ENCODE measurements around the gene CCDC9B.

The CCDC9B gene

GRCh38 chr15:40340740-40341400, at the start of gene CCDC9B:
TSS of gene CCDC9B (minus strand) at chr15:40340939. CDS start at chr15:40340819, 120 bp downstream.
- DNase-seq (ENCODE audit: low spot score): peak; percentile 92

GRCh38 chr15:40389824-40390595, 49.3 kb upstream of the CCDC9B start:
- no peak for DNase-seq (ENCODE audit: low spot score)

- DNase-seq (ENCODE audit: low spot score): no peak
Measured at GRCh38 chr15:40388941-40389823, 48.4 kb upstream of the CCDC9B start.

GRCh38 chr15:40386480-40386879, 45.7 kb upstream of the CCDC9B start:
- DNase-seq (ENCODE audit: low spot score): no peak

GRCh38 chr15:40382580-40383456, 42.1 kb upstream of the CCDC9B start, which contains the start of gene KNSTRN:
TSS of gene KNSTRN (plus strand) at chr15:40382721. CDS start at chr15:40382836, 115 bp downstream.
- DNase-seq (ENCODE audit: low spot score): peak; percentile 94

GRCh38 chr15:40381818-40382529, 41.2 kb upstream of the CCDC9B start:
- no peak for DNase-seq (ENCODE audit: low spot score)

GRCh38 chr15:40380636-40381035, 39.9 kb upstream of the CCDC9B start:
- no peak for DNase-seq (ENCODE audit: low spot score)

- peak; percentile 77 for DNase-seq (ENCODE audit: low spot score)
Measured at GRCh38 chr15:40379853-40380252, 39.1 kb upstream of the CCDC9B start.

- DNase-seq (ENCODE audit: low spot score): no peak
Measured at GRCh38 chr15:40379374-40379773, 38.6 kb upstream of the CCDC9B start.

- no peak for DNase-seq (ENCODE audit: low spot score)
Measured at GRCh38 chr15:40377606-40378005, 36.9 kb upstream of the CCDC9B start.

- no peak for DNase-seq (ENCODE audit: low spot score)
Measured at GRCh38 chr15:40372981-40373380, 32.2 kb upstream of the CCDC9B start.

- DNase-seq (ENCODE audit: low spot score): no peak
Measured at GRCh38 chr15:40369971-40370370, 29.2 kb upstream of the CCDC9B start.

- no peak for DNase-seq (ENCODE audit: low spot score)
Measured at GRCh38 chr15:40369474-40369869, 28.7 kb upstream of the CCDC9B start.

- DNase-seq (ENCODE audit: low spot score): no peak
Measured at GRCh38 chr15:40368719-40369473, 28.2 kb upstream of the CCDC9B start.

- DNase-seq (ENCODE audit: low spot score): peak; percentile 86
Measured at GRCh38 chr15:40367686-40368611, 27.2 kb upstream of the CCDC9B start.

GRCh38 chr15:40367371-40367685, 26.6 kb upstream of the CCDC9B start:
- no peak for DNase-seq (ENCODE audit: low spot score)

GRCh38 chr15:40366457-40367370, 26.0 kb upstream of the CCDC9B start:
- peak; percentile 87 for DNase-seq (ENCODE audit: low spot score)
